ENCODE measurements around the gene EPS8L3.

GRCh38 chr1:109800291-109800690 lies 36.6 kb upstream of the EPS8L3 start:
- TF ChIP-seq EZH2 (optimal IDR thresholded peaks at IDR 0.05; ENCODE audit: low read depth, low read length), result no peak
- no peak for TF ChIP-seq CTCF (IDR thresholded peaks at IDR 0.05; ENCODE audit: low read length)
- no peak for TF ChIP-seq EZH2phosphoT487 (IDR thresholded peaks at IDR 0.05; ENCODE audit: low read length)

All from MM.1S (cell line).